ENCODE data around the gene ICA1.
"Not testable (repeated sequence)": the region's sequence is repeated elsewhere in the genome, so short reads cannot be mapped to it uniquely, and the experiment has no call there.

The ICA1 gene

GRCh38 chr7:8065356-8065813 is 196.6 kb downstream of the ICA1 start:
- H3K36me3 Mint-ChIP-seq = peaks cover 28% of the 10 kb centered on the region

GRCh38 chr7:8064828-8065227 is 197.1 kb downstream of the ICA1 start:
- Mint-ChIP-seq H3K4me3 (no peak overlapping the region), H3K9me3 (no peaks in the 10 kb centered on the region), H3K36me3 (peaks cover 31% of the 10 kb centered on the region), H3K4me1 (peaks cover 41% of the 10 kb centered on the region), H3K27ac (no peak overlapping the region)
- DNase-seq (ENCODE audit: low spot score in 2 of 2) = no peak
- no peak for ATAC-seq

More at GRCh38 chr7:8065356-8065813, 196.6 kb downstream of the ICA1 start:
- no peaks in the 10 kb centered on the region for H3K9me3 Mint-ChIP-seq
- ATAC-seq = no peak
- DNase-seq (ENCODE audit: low spot score in 2 of 2) = no peak
- peak overlapping the region; percentile 7 for H3K27ac Mint-ChIP-seq
- H3K4me1 Mint-ChIP-seq = peaks cover 41% of the 10 kb centered on the region
- no peak overlapping the region for H3K4me3 Mint-ChIP-seq

GRCh38 chr7:8063706-8064297 is 198.2 kb downstream of the ICA1 start:
- Mint-ChIP-seq H3K4me3 (no peak overlapping the region), H3K9me3 (no peaks in the 10 kb centered on the region), H3K27ac (no peak overlapping the region), H3K36me3 (peaks cover 31% of the 10 kb centered on the region), H3K4me1 (peaks cover 36% of the 10 kb centered on the region)
- ATAC-seq (no peak), DNase-seq (ENCODE audit: low spot score in 2 of 2) (no peak)

GRCh38 chr7:8063300-8063699 is 198.7 kb downstream of the ICA1 start:
- H3K4me3 Mint-ChIP-seq; ATAC-seq; H3K9me3 Mint-ChIP-seq; H3K27ac Mint-ChIP-seq; DNase-seq (ENCODE audit: low spot score in 2 of 2): not testable (repeated sequence)
- Mint-ChIP-seq H3K4me1 (peaks cover 31% of the 10 kb centered on the region), H3K36me3 (peaks cover 31% of the 10 kb centered on the region)

Measured in stimulated activated effector memory CD8-positive, alpha-beta T cell treated with anti-CD3 and anti-CD28 coated beads, Interleukin-12 subunit alpha, Interleukin-12 subunit beta, amount 100 ng/mL, for 72 hours (primary cell).